ENCODE data around the gene TF.

TF gene

DNA sequence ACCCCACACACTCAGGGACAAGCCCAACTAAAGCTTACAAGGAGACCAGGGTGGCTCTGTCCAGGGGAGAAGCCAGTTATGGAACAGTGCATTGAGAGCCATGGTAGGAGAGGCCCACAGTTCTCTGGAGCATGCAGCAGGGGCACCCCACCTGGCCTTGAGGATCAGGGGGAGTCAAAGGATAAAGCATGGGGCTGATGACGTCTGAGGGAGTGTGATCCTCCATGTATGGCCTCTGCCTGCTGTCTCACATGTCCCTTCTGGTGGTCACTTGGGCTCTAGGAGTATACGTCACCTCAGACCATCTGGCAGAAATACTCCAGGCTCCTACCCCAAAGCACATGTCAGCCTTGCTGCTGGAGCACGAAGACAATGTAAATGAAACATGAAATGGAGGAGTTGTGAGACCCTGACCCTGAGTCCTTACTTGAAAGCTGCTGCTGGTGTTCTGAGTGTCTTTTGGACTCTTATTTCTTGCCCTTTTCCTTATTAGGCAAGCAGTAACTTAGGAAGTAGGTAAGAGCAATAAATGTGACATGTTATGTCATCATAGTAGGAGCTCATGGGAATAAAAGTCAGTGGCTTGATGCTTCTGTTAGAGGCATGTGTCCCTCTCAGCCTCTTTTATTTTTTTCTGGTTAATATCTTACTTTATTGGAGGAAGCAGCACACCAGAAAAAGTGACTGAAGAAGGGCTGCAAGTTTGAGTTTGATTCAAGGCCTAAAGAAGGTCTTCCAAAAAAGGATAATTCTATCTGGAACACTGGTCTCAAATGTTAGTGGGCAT is 74.9 kb downstream of the TF start:
- FAIRE-seq: no peak

GRCh38 chr3:133821767-133822638 is 75.8 kb downstream of the TF start:
- no peak for FAIRE-seq

GRCh38 chr3:133824961-133825485 is 78.8 kb downstream of the TF start:
- no peak for FAIRE-seq

- FAIRE-seq: no peak
These were observed 80.0 kb downstream of the TF start for GRCh38 chr3:133825969-133826727.

GRCh38 chr3:133827136-133827535 is 80.9 kb downstream of the TF start:
- FAIRE-seq: no peak

GRCh38 chr3:133827684-133828083 is 81.5 kb downstream of the TF start:
- FAIRE-seq: no peak

GRCh38 chr3:133828576-133829309 is 82.5 kb downstream of the TF start:
- no peak for FAIRE-seq

GRCh38 chr3:133829310-133829707 is 83.1 kb downstream of the TF start:
- no peak for FAIRE-seq

- FAIRE-seq: no peak
These were observed 83.9 kb downstream of the TF start for GRCh38 chr3:133830071-133830470.

DNA sequence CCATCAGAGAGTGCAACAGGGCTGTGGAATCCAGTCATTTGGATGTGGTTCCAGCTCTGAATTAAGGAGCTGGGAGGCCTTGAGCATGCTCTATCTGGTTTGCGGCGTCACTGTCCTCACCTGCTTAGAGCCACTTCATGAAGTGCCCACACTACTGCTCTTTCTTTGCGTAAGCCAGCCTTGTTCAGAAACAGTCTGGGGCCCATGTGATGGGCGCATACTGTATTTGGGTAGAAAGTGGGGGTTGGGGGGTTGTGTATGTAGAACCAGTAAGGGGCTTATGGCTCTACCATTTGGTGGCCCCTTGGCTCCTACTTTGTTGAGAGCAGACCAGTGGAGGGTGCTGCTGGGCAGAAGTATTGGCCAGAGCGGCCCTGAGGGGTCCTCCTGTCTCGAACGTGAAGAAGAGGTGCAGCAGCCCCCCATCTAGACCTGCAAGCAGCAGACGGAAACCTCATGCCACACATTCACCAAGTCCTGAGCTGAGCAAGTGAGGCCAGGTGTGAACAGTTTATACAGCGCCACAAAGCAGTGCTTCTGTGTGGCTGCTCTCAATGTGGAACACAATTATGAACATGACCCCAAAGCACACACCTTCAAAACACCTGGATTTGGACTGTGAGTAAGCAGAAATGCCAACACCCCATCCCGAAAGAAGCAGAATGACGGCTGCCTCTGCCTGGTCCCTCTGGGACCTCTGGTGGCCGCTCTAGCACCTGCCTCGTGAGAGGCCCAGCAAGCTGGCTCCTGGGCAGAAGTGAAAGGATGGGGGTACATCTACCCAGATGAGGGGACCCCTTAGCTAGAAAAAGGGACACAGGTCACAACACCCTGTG is 86.0 kb downstream of the TF start:
- FAIRE-seq: no peak

DNA sequence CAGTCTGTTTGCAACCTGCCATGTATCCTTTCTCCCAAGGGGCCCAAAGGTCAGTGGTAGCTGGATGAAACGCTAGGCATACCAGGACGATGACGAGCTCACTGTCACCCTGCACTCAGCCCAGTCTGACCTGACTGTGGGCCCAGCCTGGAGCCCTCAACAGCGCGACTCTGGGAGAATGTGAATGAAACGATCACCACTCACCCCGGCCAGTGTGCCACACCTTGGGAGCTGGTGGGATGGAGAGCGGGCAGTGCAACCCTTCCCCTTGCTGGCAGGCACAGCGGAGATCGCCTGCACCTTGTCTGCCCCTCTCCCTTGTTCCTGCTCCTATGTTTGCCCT is 86.6 kb downstream of the TF start:
- FAIRE-seq: no peak

GRCh38 chr3:133833267-133833666 is 87.1 kb downstream of the TF start:
- no peak for FAIRE-seq

GRCh38 chr3:133833880-133834620 is 87.9 kb downstream of the TF start:
- FAIRE-seq: no peak

DNA sequence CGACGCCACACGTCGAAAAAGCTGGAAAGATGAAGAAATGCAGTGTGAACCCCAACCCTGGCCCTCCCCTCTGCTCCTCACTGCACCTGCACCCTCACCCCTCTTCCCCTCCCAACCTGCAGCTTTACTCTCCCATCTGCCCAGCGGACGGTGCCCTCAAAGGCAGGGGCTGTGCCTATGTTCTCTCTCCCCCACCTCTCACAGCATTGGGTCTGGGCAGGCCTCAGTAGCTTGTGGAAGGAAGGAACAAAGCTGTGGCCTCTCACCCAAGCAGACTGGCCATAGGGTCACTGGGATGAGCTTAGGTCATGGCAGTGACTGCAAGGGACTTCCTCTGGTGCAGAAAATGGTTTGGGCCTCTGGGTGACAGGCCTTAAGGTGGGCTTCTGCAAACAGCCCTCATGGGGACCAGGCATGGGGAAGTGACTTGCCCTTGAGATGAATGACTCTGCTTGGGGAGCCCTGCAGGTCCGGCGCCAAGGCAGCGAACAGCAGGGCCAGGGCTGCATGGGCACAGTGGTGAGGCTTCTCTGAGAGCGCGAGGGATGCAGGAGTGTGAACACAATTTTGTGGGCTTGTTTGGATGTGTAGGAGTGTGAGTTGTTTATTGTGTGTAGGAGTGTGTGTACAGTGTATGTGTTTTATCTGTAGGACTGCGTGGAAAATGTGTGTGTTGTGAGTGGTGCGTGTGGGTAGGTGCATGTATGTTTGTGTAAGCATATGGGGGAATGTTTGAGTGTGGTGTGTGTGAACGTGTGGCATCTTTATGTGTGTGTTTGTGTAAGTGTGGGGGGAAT is 88.6 kb downstream of the TF start:
- FAIRE-seq: no peak

DNA sequence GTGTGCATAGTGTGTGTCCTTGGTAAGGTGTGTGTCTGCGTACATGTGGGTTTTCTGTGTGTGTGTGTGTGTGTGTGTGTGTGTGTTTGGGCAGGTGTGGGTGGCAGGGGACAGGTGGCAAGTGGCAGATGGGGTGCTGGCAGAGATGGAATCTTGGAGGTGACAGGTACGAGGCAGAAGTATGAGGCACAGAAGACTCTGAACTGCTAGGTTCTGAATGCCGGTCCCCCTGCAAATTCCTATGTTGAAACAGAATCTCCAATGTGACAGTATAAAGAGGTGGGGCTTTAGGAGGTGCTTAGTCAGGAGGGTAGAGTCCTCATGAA is 89.2 kb downstream of the TF start:
- no peak for FAIRE-seq

GRCh38 chr3:133835961-133836360 is 89.8 kb downstream of the TF start:
- no peak for FAIRE-seq

GRCh38 chr3:133836497-133837158 is 90.4 kb downstream of the TF start:
- FAIRE-seq: no peak

- no peak for FAIRE-seq
These were observed 91.5 kb downstream of the TF start for GRCh38 chr3:133837487-133838295.

Measured in TTC549 (cell line).